Large intestine (tissue), 3 donors: ENCODE results near the gene NMUR2. TPM values are rescaled to one million over a fixed set of nuclear protein-coding genes. Genes with fewer than 3 reads are reported as not detected.
A peak's percentile ranks its signal among the peaks of the same experiment; 100 is the strongest.

ENCODE experiments used
- DNase-seq, 2 donors: peaks; one replicate each; pipeline versions ENCODE4 v3.0.0 to v3.0.0-alpha.2; 2013
- H3K27ac ChIP-seq: one replicate; pipeline ENCODE4 v1.5.1; 2013; ENCODE audit warnings: low read length
- H3K27me3 ChIP-seq: 2 replicates; pipeline ENCODE4 v1.6.1; 2013; ENCODE audit warnings: low read length; ENCODE audit not compliant: control insufficient read depth, insufficient read depth
- H3K36me3 ChIP-seq: 2 replicates; pipeline ENCODE4 v1.6.1; 2013; ENCODE audit warnings: low read length; ENCODE audit not compliant: control insufficient read depth, insufficient read depth
- H3K4me1 ChIP-seq: one replicate; pipeline ENCODE4 v1.6.1; 2013; ENCODE audit warnings: low read length; ENCODE audit not compliant: control insufficient read depth, insufficient read depth
- H3K4me3 ChIP-seq: one replicate; pipeline ENCODE4 v1.5.1; 2013; ENCODE audit warnings: low read length
- H3K9me3 ChIP-seq: one replicate; pipeline ENCODE4 v1.6.1; 2013; ENCODE audit warnings: mild to moderate bottlenecking, low read depth, low read length, moderate library complexity; ENCODE audit not compliant: control insufficient read depth
- WGBS: methylation state at CpG from one replicate; pipeline ENCODE4 v1.1.5; 2013; ENCODE audit warnings: low lambda C conversion rate; ENCODE audit not compliant: insufficient coverage; 5-methylcytosine and 5-hydroxymethylcytosine counted together
- polyA plus RNA-seq: library from polyadenylated mRNA; unstranded; fragments of 120-200 nt; gene quantifications from one replicate; pipeline ENCODE4 v1.2.1, GENCODE V29; 2013

Gene NMUR2
- polyA plus RNA-seq, 1 donor, result 0.75 TPM

DNA sequence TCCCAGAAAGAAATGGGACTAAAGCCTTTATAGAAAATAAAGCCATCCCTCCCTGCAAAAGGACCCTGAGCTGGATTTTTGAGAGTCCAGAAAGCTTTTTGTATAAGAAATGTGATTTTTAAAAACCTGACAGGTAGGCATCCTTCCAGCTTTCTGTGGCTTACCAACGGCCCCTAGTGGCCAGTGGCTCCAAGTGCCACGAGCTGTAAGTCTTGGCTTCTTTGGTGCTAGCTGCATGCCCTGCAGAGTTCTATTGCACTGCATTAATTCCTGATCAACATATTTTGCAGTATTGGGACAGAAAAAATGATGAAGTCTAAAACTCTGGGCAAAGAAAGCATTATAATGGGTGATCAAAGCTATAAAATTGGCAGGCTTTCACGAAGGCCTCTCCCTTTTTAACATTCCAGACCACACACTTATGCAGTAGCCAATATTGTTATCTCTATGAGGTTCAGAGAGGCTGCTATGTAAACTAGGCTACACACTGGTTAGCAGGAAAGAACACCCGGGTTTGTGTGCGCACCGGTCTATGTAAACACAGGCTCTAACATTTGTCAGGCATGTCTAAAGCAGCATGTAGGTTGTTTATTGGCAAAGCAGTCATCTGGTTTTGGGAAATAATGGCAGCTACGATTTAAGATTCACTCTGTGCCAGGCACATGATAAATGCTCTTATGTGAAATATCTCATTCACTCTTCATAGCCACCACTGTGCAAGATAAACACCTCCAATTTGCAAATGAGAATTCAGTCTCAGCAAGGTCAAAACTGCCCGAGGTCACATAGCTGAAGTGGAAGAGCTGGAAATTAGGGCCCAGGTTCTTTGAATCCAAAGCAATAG, 55.2 kb downstream of the NMUR2 start:
- Histone ChIP-seq H3K4me3 (no peak overlapping the region), H3K27ac (no peak overlapping the region), H3K9me3 (no peaks in the 10 kb centered on the region), H3K27me3 (no peaks in the 10 kb centered on the region), H3K4me1 (peaks cover 3% of the 10 kb centered on the region), H3K36me3 (no peaks in the 10 kb centered on the region)
- WGBS, result 20% methylated on average over 1 of the region's 8 CpGs
- DNase-seq, result peak; percentile 12 to 23
